GM18505 (cell line): ENCODE measurements around the gene TPK1.
"Not testable (repeated sequence)": the region's sequence is repeated elsewhere in the genome, so short reads cannot be mapped to it uniquely, and the experiment has no call there.

Experiments used
- ATAC-seq: cut with Tn5 transposase; IDR thresholded peaks from one replicate; pipeline ENCODE4 v1.9.1; 2021; ENCODE audit not compliant: unreplicated experiment
- POLR2A ChIP-seq: IDR thresholded peaks from 4 replicates; pipeline ENCODE4 v1.6.1; 2011; ENCODE audit warnings: borderline replicate concordance; ENCODE audit not compliant: insufficient read depth, insufficient read length; ENCODE audit errors: extremely low read depth

TPK1 gene

GRCh38 chr7:144780071-144780608, 55.7 kb downstream of the TPK1 start:
- ATAC-seq, result no peak
- no peak for TF ChIP-seq POLR2A

- ATAC-seq, result not testable (repeated sequence)
Observed at GRCh38 chr7:144777889-144778288, 58.0 kb downstream of the TPK1 start.

- TF ChIP-seq POLR2A, result no peak
- ATAC-seq, result no peak
Observed at GRCh38 chr7:144777005-144777839, 58.6 kb downstream of the TPK1 start.

DNA sequence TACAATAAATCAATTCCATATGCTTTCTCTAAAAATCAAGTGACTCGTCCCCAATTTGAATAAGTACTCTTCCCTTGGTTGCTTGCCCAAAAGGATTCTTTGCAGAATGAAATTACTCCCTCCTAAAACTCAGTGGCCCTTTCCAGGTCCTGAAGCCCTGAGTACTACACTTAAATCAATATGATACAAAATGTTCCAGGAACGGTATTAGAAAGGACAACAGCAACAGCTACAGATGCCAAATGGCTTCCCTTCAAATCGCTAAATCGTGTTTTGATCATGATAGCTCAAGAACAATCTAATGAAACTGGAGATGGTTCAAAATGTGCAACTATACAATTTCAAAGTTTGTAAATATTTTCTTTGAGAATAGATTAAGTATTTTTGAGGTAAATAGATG, 59.4 kb downstream of the TPK1 start:
- ATAC-seq, result no peak
- TF ChIP-seq POLR2A, result no peak

- no peak for TF ChIP-seq POLR2A
- no peak for ATAC-seq
Observed at GRCh38 chr7:144775749-144776148, 60.1 kb downstream of the TPK1 start.

DNA sequence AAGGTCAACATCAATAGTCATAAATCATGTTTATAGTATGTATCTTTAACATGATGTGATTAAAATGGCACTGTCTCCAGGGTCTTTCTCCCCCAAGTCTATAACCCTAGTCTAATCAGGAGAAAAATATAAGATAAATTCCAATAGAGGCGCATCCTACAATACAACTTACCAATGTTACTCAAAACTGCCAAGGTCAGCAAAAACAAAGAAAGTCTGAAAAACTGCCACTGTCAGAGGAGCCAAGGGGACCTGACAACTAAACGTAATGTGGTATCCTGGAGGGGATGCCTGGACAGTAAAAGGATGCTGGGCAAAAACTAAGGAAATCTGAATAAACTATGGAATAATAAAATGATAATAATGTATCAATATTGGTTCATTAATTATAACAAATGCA, 63.9 kb downstream of the TPK1 start:
- no peak for ATAC-seq
- no peak for TF ChIP-seq POLR2A

DNA sequence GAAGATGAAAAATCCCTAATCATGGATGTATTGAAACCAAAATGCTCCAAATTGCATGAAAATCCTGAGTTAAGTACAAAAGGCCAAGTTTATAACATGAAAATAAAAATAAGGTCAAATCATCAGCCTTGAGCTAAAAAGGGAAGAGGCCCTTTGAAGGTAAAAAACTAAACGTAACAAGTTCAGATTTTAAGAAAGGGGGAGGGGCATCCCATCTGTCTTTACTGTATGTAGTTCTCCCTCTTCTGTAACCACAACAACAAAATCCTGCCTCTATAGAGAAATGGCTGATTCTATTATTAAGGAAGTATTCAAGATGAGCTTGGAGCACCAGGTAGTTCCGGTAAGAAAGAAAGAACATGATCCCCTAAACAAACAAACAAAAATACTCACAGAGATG, 64.7 kb downstream of the TPK1 start:
- TF ChIP-seq POLR2A, result no peak
- no peak for ATAC-seq

DNA sequence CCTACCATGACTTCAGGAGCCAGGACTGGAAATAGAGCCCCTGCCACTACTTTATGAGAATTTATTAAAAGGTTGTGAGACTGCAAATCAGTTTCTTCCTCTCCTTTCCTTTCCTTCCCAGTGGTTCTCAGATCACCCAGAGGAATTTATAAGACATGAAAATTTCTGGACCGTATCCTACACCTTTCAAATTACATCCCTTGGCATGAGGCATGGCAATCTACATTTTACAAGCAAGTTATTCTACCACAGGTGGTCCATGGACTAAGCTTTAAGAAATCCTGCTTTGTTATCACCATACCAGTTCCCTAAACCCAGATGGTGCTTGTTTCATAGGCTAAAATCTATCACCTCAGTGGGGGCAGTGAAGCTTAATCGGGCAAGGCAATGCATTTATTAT, 66.5 kb downstream of the TPK1 start:
- no peak for ATAC-seq
- TF ChIP-seq POLR2A, result no peak

DNA sequence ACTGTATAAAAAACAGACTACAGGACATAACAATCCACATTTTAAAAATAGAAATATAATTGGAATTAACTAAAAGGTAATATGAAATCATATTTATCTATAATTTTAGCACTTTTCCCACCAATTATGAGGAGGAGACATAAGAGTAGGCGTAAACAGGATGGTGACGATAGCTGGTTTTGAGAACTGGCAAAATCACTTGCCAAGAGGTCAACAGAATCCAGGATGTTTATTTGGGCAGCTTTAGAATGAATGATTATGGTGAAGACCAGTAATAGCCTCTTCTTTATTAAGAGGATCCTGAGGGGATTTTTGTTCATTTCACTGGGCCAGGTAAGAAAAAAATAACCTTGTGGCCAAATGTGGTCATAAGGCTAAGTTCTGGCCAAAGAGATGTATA, 67.2 kb downstream of the TPK1 start:
- no peak for ATAC-seq
- TF ChIP-seq POLR2A, result no peak

DNA sequence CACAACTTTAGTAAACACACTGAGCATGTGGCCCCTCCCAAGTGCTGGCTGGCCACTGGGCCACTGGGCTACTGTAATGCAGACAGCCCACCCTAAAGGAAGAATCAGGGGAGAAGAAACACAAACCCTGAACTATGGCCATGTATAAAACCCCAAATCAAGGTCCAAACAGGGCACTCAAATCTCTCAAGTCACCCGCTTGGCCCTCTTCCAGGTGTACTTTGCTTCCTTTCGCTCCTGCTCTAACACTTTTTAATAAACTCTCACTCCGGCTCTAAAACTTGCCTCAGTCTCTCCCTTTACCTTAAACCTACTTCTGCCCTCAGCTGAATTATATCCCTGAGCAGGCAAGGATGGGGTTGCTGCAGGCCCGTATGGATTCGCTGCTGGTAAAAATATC, 72.6 kb downstream of the TPK1 start:
- ATAC-seq, result no peak
- no peak for TF ChIP-seq POLR2A

GRCh38 chr7:144762853-144763252, 73.0 kb downstream of the TPK1 start:
- no peak for TF ChIP-seq POLR2A
- no peak for ATAC-seq

DNA sequence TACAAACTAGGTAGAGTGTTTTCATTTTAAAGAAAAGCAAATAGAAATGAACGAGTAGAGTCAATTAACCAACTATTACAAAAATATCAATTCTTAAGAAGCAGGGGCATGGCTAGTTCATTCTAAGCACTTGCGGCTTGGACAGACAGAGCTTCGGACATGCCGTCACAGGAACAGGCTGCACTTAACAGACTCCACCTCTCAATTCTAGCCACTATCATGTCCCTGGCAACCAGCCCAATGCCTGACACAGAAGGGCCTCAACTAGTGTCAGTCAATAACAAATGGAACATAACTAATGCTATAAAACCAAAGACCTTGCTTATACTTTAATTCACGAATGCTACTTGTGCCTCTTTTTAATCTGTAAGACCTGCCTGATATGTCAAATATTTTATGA, 74.4 kb downstream of the TPK1 start:
- no peak for ATAC-seq
- TF ChIP-seq POLR2A, result no peak

DNA sequence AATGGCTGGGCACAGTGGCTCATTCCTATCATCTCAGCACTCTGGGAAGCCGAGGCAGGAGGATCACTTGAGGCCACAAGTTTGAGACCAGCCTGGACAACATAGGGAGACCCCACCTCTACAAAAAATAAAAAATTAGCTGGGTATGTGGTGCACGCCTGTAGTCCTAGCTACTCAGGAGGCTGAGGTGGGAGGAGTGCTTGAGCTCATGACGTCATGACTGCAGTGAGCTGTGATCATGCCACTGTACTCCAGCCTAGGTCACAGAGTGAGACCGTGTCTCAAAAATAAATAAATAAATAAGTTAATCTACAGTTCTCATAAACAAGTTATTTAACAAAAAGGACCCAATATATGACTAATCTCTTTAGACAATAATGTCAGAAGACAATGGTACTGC, 76.2 kb downstream of the TPK1 start:
- no peak for ATAC-seq
- no peak for TF ChIP-seq POLR2A

- no peak for TF ChIP-seq POLR2A
- ATAC-seq, result no peak
Observed at GRCh38 chr7:144747936-144748335, 87.9 kb downstream of the TPK1 start.

DNA sequence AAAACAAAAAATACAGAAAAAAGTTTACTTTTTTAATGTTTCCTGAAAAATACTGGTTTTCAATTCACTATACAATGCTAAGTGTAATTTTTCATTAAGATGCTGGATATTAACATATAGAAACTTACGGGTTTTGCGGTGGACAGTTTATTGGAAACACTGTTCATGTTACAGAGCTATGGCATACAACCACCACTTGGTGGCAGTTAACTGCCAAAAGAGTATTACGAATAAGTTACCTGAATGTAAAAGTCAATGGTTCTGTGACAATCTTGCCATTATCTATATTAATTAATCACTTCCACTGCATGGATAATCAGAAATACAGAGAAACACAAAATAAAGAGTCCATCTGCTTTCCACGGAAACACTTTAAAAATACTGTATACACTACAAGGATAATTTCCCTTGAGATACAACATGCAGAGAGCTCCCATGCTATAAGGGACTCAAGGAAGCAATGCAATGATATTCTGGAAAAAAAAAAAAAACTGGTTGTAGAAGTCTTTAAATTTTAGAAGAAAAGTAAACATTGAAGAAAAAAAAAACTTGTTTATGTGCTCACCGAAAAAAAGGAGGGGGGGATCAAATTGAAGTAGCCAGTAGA, 97.0 kb downstream of the TPK1 start:
- ATAC-seq, result peak; percentile 93
- TF ChIP-seq POLR2A, result no peak

GRCh38 chr7:144738146-144738545, 97.7 kb downstream of the TPK1 start:
- TF ChIP-seq POLR2A, result no peak
- ATAC-seq, result no peak
